Esophagus muscularis mucosa (tissue), 3 donors: ENCODE measurements around the gene RXRA.

Experiments used
- CTCF ChIP-seq, 3 experiments: fragments of 200-600 bp in 2 of 3; fragments of 450-650 bp in 1 of 3; sonication (generic) in 2 of 3; IDR thresholded peaks; one replicate each; pipeline ENCODE4 v1.5.1; 2017 to 2019; ENCODE audit warnings: antibody characterized with exemption in 3 of 3, mild to moderate bottlenecking in 2 of 3, moderate library complexity in 1 of 3
- POLR2A ChIP-seq: fragments of 450-650 bp; IDR thresholded peaks from one replicate; pipeline ENCODE4 v1.6.1; 2017; ENCODE audit warnings: antibody characterized with exemption, moderate library complexity, mild to moderate bottlenecking, low read depth
- POLR2AphosphoS5 ChIP-seq, 2 donors: sonication (generic); formaldehyde crosslinking; IDR thresholded peaks; one replicate each; pipeline ENCODE4 v1.6.1; 2017; ENCODE audit warnings: antibody characterized with exemption in 2 of 2

- TF ChIP-seq POLR2A = no peak
- no peak for TF ChIP-seq CTCF (IDR thresholded peaks at IDR 0.05)
- TF ChIP-seq POLR2AphosphoS5 (IDR thresholded peaks at IDR 0.05) = no peak
These were observed 115.8 kb downstream of the RXRA start for GRCh38 chr9:134442085-134442474.
